Suppressor macrophage treated with lipopolysaccharide for 1 hour (primary cell): ENCODE measurements around the gene ARHGEF25.
"Not testable (repeated sequence)": the region's sequence is repeated elsewhere in the genome, so short reads cannot be mapped to it uniquely, and the experiment has no call there.

ENCODE experiments used
- DNase-seq, 3 donors: peaks; one replicate each; pipeline ENCODE4 v3.0.0-alpha.2; 2020 to 2022

Gene ARHGEF25

GRCh38 chr12:57609781-57610553 lies 1.3 kb upstream of the ARHGEF25 start:
- DNase-seq, result no peak

- no peak for DNase-seq
These were observed 604 bp upstream of the ARHGEF25 start for GRCh38 chr12:57610554-57611107.

GRCh38 chr12:57611827-57612710 lies 834 bp downstream of the ARHGEF25 start:
- no peak for DNase-seq

GRCh38 chr12:57612711-57613426 lies 1.6 kb downstream of the ARHGEF25 start:
- DNase-seq, result no peak

DNA sequence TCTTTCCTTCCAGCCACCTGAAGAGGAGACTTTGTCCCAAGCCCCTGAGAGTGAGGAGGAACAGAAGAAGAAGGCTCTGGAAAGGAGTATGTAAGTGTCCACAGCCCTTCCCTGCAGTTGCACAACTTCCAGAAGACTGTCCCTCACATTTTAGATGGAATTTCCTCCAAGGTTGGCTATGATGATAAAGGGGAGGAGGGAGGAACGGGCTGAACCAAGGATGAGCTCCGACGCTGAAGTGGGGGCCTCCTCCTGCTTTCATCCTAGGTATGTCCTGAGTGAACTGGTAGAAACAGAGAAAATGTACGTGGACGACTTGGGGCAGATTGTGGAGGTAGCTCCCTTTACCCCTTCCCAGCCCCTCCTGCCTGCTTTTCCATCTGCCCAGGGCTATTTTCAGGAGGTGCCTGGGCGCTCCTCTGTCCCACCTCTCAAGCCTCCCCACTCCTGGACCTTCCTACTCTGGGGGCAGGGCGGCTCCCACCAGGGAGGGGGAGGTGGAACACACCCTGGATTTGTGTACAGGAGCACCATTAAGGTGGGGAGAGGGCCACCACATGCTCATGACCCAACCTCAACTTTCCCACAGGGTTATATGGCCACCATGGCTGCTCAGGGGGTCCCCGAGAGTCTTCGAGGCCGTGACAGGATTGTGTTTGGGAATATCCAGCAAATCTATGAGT lies 2.3 kb downstream of the ARHGEF25 start:
- no peak for DNase-seq

DNA sequence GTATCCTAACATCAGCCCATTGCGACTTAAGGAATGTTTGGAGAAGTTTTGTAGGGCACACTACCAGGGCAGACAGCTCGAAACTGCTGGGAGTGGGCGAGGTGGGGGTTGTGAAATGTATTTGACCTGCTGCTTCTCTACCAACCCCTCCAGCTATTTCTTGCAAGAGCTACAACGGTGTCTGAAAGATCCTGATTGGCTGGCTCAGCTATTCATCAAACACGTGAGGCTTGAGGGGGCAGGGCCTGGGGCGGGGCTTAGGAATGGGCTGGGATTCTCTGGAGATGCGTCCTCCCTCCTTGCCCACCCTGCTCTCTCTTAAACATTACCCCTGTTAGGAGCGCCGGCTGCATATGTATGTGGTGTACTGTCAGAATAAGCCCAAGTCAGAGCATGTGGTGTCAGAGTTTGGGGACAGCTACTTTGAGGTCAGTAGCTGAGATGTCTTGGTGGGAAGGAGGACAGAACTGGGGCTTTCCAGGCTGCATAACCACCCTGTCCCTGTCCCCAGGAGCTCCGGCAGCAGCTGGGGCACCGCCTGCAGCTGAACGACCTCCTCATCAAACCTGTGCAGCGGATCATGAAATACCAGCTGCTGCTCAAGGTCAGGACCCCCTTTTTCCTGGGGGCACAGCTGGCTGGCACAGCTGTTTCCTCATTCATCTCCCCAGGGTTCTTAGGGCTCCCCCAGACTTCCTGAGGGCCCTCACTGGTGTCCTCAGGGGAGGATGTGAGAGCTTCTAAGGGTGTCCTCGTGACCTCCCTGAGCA lies 3.1 kb downstream of the ARHGEF25 start:
- peak in 2 of 3 donors; percentile 38 to 42 for DNase-seq

GRCh38 chr12:57614948-57615500 lies 3.8 kb downstream of the ARHGEF25 start:
- no peak for DNase-seq

GRCh38 chr12:57615637-57616036 lies 4.4 kb downstream of the ARHGEF25 start:
- DNase-seq, result no peak

DNA sequence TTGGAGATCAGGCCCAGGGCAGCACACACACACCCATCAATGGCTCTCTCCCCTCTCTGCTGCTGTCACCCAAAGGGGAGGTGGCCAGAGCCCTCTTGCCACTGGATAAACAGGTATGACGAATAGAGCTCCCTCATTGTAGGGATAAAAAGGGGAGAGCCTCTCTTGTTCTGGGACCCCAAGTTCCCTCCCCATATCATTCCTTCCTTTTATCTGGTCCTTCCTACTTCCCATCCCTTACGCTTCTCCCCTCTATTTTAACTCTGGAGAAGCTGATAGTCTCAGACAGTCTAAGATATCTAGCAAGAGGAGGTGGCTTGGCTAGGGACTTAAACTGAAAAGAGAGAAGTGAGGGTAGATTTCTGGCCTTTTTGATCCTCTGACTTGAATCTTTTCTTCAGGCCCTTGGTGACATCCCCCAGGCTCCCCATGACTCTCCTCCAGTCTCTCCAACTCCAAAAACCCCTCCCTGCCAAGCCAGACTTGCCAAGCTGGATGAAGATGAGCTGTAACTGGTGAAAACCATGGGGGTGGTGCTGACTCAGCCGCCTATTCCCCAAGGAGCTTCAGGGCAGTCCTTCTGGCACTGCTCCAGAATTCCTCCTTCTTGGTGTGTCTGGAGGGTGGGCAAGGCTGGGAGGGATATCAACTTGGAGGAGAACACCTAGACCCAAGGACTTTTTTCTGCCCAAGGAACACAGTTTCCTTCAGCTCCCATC lies 5.3 kb downstream of the ARHGEF25 start:
- peak in 2 of 3 donors; percentile 33 to 49 for DNase-seq

GRCh38 chr12:57617942-57618341 lies 6.7 kb downstream of the ARHGEF25 start:
- no peak for DNase-seq

DNA sequence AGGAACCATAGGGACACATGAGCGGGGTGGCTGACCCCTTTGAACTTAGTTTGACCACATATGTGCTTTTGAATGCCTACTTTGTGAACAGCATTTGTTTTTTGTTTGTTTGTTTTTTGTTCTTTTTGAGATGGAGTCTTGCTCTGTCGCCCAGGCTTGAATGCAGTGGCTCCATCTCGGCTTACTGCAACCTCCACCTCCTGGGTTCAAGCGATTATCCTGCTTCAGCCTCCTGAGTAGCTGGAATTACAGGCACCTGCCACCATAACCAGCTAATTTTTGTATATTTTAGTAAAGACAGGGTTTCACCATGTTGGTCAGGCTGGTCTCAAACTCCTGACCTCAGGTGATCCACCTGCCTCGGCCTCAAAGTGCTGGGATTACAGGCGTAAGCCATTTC lies 7.2 kb downstream of the ARHGEF25 start:
- not testable (repeated sequence) for DNase-seq

- no peak for DNase-seq
These were observed 7.8 kb downstream of the ARHGEF25 start for GRCh38 chr12:57618966-57619433.

DNA sequence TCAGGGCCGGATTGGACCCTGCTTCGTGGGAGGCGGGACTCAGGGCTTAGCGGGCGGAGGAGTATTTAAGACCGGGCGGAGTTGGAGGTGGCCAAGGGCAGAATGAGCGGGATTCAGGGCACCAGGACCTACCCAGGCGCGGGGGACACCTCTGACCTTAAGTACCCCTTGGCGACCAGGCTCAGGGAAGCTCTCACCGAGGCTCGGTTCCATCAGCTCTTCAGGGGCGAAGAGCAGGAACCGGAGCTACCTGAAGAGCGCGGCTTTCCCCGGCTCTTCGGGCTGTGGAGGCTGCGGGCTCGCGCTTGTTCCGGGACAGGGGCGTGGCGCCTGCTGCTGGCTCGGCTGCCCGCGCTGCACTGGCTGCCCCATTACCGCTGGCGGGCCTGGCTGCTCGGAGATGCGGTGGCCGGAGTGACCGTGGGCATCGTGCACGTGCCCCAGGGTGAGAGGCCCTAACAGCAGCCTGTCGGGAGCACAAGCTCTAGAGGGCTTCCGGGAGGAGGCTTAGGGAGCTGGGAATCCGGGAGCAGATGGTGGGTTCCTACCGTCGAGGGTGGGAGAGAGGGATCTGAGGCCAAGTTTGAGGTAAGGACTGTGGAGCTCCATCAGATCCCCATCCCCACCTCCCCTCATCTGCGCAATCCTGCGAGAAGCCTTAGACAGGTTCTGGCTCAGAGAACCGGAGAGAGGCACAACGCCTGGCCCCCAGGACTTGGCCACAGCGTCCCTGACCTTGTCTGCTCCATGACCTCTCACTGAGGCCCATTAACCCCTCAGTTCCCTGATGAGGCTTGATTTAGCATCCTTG lies 8.4 kb downstream of the ARHGEF25 start:
- peak in 1 of 3 donors; percentile 47 for DNase-seq

- no peak for DNase-seq
These were observed 9.2 kb downstream of the ARHGEF25 start for GRCh38 chr12:57620245-57620935.

GRCh38 chr12:57620936-57621496 lies 9.8 kb downstream of the ARHGEF25 start:
- DNase-seq, result peak; percentile 54 to 72 (median 58)

- peak; percentile 48 to 78 (median 59) for DNase-seq
These were observed 10.5 kb downstream of the ARHGEF25 start for GRCh38 chr12:57621497-57622292.
